HG02798 (cell line): Measurements from ENCODE around the gene VPS35L.

Experiments
- ATAC-seq: cut with Tn5 transposase; IDR thresholded peaks from one replicate; pipeline ENCODE4 v1.9.1; 2021; ENCODE audit warnings: mild to moderate bottlenecking; ENCODE audit not compliant: unreplicated experiment, poor library complexity

VPS35L gene, protein sequence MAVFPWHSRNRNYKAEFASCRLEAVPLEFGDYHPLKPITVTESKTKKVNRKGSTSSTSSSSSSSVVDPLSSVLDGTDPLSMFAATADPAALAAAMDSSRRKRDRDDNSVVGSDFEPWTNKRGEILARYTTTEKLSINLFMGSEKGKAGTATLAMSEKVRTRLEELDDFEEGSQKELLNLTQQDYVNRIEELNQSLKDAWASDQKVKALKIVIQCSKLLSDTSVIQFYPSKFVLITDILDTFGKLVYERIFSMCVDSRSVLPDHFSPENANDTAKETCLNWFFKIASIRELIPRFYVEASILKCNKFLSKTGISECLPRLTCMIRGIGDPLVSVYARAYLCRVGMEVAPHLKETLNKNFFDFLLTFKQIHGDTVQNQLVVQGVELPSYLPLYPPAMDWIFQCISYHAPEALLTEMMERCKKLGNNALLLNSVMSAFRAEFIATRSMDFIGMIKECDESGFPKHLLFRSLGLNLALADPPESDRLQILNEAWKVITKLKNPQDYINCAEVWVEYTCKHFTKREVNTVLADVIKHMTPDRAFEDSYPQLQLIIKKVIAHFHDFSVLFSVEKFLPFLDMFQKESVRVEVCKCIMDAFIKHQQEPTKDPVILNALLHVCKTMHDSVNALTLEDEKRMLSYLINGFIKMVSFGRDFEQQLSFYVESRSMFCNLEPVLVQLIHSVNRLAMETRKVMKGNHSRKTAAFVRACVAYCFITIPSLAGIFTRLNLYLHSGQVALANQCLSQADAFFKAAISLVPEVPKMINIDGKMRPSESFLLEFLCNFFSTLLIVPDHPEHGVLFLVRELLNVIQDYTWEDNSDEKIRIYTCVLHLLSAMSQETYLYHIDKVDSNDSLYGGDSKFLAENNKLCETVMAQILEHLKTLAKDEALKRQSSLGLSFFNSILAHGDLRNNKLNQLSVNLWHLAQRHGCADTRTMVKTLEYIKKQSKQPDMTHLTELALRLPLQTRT

DNA sequence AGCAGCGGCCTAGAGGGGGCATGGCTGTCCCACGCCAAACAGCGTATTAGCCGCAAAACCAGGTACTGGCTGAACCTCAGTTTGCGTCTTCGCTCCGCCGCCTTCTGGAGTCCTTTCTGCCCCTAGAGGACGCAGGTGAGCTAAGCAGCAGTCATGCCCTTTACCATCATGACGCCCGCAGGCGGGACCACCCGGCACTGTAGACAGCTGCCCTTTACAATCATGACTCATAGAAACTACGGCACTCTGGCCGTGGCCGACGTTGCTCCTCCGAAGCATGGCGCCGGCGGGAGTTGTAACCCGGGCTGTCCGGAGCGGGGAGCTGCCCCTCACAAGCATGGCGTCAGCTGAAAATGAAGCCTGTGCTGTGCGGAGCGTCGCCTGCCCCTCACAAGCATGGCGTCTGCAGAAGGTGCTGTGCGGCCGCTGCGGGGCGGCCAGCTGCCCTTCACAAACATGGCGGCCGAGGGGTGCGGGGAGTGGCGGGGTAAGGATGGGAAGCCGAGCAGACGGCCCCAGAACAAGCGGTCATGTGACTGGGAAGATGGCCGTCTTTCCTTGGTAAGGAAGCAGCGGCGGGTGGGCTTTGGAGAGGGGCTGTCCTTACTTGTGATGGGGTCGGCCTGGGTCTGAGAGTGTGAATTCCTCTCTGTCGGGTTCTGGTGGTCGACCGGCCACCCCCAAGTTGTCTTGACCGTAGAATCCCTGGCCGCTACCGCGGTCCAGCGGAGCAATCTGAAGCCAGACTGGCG is at the start of gene VPS35L:
VPS35L (plus strand) TSS at position 518 of the 752 bp plus-strand sequence; CDS start at position 545, 27 bp downstream.
- peak; percentile 98 for ATAC-seq

DNA sequence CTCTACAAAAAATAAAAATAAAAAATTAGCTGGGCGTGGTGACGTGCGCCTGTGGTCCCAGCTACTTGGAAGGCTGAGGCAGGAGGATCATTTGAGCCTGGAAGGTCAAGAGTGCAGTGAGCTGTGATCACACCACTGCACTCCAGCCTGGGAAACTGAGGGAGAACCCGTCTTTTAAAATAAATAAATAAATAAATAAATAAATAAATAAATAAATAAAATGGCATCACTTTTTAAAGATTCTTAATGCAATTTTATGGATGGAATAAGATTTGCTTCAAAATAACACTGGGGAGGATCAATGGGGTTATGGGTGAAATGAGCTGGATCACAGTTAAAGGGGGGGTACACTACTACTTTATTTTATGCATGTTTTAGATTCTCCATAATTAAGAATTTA is 48.5 kb upstream of the VPS35L start:
- no peak for ATAC-seq

DNA sequence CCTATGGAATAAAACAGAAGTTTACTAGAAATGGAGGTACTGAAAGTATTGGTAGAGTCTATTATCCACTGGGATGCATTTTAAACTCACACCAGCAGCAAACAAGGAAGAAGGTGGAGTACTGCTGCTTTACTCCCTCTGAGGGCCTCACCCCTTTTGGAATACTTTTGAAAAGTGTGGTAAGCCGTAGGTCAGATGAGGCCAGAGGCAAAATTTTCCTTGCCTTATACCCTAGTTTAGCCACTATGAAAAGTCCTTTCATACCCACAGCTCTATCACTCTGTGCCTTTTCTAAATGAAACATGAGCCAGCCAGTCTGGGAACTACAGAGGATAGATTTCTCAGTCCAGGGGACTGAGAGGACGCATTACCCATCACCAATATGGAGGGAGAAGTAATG is 47.6 kb upstream of the VPS35L start:
- no peak for ATAC-seq

DNA sequence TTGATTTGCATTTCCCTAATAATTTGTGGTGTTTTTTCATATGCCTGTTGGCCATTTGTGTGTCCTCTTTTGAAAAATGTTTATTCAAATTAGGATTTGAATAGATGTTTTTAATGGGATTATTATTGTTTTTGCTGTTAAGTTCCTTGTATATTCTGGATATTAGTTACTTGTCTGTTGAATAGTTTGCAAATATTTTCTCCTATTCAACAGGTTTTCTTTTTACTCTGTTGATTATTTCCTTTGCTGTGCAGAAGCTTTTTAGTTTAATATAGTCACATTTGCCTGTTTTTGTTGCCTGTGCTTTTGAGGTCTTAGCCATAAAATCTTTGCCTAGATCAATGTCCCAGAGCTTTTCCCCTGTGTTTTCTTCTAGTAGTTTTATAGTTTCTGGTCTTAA is 43.2 kb upstream of the VPS35L start:
- ATAC-seq = no peak

DNA sequence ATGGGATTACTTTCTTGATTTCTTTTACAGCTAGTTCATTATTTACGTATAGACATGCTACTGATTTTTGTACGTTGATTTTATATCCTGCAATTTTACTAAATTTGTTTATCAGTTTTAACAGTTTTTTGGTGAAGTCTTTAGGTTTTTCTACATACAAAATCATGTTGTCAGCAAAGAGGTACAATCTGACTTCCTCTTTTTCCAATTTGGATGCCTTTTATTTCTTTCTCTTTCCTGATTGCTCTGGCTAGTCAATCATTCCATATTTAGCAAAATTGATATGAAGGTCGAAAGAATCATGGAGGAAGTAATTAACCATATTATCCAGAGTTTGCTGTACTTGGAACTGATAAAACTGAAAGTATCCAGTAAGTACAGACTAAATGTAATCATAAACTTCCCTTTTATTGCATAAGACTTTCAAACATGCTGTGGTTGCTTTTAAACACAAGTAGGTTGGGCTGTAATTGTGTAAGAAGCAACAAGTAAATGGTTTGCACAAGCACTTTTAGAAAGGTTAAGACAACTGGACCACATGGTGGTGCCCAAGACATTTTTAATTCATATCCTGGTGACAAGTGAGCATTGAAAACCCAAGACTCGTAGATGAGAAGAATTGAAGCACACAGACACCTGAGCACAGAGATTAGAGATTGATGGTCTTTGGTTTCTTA is 42.0 kb upstream of the VPS35L start:
- no peak for ATAC-seq

DNA sequence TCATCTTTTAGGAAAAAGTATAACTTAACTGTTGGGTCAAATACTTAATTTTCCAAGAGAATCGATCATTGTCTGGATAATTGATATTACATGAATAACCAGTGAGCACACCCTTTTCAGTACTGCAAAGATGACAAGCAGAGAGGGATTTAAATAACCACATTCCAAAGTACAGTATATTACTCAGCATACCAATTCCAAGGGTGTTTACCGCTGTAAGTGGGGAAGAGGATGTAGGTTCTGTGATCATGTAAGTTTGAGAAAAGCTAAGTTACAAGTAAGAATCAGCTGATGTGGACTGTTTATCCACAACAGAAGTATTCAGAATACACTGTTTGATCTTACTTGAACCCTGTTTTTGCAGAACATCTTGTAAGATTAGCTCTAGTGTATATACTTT is 39.7 kb upstream of the VPS35L start:
- no peak for ATAC-seq

DNA sequence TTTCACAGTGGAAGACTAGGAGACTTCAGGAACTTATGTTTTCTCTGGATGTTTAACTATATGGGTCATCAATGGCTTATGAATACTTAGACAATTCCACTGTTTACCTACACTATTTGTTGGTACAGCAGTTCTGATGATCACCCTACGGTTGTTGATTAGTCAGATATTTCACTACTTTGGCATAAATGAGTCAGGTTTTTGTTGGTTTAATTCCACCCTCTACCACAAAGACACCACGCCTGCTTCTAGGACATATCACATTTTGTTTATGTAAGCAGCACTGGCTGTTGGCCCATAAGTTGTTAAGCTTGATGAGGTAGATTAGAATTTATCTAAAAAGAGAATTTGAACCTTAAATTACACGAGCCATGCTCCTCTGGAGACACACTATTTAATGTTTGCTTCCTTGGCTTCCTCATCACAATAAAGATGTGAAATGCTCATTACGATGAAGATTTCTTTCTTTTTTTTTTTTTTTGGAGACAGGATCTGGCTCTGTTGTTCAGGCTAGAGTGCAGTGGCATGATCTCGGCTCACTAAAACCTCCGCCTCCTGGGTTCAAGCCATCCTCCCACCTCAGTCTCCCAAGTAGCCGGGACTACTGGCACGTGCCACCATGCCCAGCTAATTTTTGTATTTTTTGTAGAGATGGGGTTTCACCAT is 37.9 kb upstream of the VPS35L start:
- no peak for ATAC-seq

DNA sequence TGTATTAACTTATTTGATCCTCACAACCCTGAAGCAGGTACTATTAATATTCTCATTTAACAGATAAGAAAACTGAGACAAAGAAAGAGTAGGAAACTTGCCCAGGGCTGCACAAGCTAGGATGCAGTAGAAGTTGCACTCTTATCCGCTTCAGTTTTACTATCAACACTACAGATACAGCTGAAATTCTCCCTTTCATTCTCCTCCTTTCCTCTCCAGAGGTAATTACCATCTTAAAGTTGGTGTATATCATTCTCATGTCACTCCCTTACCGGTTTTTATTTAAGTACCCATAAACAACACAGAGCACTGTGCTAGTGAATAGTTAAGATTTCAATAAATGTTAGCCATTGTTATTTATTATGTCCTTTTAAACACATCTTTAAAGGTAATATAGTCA is 37.1 kb upstream of the VPS35L start:
- ATAC-seq = no peak

DNA sequence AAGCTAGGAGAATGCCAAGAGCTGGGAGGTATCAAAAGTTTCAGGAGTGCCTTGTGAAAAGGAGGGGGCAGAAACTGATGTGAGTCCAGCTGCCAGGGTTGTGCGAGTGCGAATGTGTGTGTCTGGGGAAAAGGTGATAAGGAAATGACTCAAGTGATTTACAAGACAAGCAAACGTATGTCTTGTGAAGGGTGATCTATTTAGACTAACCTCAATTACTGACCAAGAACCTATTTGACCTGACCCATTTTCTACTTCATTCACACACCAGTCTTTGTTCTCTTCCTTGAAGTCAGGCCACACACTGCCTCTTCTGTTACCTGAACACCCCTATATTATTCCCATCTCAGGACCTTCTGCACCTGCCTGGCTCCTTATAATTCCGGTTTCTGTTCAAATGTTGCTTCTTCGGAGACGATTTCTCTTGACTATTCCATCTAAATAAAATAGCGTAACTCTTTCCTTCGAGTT is 34.6 kb upstream of the VPS35L start:
- ATAC-seq = no peak

DNA sequence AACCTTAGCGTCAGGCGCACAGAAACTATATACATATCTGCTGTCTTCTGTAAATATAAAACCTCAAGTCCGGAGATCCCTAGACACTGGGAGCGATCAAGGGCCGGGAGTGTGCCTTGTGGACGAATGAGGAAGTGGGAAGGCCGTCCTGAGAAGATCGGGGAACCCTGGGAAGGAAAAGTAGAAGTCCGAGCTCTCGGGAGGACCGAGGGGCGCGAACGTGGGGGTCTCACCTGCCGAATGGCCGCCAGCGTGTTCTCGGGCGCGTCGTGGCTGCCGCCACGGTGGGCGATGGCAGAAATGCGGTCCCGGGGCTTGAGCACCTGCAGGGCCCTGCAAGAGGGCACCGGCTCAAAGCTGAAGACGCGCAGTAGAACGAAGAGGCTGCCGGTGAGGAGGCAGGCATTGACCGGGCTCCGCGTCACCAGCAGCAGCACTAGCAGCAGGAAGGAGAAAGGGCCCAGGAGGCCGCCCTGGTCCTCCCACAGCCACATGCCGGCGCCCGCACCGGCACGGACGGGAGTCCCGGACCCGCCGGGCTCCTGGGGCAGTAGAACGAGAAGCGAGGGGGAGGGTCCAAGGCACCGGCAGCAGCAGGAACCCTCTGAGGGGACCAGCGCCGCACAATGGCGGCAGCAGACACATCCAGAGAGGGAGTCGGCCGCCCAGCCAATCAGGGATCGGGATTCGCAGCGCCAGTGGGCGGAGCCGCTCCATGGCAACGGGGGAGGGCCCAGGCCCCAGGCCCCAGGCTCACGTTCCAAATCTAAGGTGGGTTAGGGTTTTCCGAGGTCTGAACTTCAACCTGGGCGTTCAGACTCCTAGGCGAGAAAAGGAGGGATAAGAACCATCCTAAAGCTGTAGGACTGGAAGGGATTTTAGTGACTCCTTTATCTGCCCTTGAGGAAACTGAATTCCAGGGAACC is 33.8 kb upstream of the VPS35L start, which contains the start of gene GDE1:
GDE1 (minus strand) TSS at position 628 of the 926 bp plus-strand sequence; CDS start at position 494, 134 bp downstream.
- ATAC-seq = peak; percentile 83

DNA sequence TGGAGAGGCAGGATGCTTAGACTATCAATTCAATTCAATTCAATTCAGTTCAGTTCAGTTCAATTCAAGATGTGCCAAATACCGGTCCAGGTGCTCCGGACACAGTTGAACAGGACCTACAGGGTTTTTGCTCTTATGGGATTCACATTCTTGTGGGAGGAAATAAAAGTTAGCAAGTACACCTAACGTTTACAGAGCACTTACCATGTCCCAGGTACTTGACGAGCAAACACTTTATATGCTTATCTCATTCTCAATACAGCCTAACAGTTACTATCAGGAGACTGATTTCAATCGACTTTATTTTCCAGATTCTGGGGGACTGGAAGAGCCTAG is 33.1 kb upstream of the VPS35L start:
- ATAC-seq = no peak

DNA sequence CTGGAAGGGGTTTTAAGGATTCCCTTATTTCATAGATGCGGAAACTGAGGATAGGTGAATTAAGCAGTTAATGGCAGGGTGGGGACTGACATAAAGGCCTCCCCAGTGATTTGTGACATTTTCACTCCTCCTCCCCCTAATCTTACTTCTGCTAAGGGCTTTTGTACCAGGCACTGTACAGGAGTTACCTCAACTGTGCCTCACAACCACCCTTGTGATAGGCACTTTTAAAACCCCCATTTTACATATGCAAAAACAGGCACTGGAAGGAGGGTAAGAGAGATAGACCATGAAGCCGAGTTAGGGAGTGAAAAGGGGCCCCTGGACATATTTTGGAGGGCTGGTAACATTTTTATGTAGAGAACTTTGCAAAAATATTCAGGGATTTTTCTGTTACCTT is 32.7 kb upstream of the VPS35L start:
- ATAC-seq = no peak

DNA sequence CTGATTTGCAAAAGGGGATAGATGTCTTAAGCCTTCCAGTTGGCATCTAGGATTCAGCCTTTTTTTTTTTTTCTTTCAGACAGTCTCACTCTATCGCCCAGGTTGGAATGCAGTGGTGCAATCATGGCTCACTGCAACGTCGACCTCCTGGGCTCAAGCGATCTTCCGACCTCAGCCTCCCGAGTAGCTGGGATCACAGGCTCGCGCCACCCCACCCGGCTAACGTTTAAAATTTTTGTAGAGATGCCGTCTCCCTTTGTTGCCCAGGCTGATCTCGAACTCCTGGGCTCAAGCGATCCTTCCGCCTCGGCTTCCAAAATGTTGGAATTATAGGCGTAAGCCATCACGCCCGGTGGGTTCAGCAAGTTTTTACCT is 32.3 kb upstream of the VPS35L start:
- no peak for ATAC-seq

DNA sequence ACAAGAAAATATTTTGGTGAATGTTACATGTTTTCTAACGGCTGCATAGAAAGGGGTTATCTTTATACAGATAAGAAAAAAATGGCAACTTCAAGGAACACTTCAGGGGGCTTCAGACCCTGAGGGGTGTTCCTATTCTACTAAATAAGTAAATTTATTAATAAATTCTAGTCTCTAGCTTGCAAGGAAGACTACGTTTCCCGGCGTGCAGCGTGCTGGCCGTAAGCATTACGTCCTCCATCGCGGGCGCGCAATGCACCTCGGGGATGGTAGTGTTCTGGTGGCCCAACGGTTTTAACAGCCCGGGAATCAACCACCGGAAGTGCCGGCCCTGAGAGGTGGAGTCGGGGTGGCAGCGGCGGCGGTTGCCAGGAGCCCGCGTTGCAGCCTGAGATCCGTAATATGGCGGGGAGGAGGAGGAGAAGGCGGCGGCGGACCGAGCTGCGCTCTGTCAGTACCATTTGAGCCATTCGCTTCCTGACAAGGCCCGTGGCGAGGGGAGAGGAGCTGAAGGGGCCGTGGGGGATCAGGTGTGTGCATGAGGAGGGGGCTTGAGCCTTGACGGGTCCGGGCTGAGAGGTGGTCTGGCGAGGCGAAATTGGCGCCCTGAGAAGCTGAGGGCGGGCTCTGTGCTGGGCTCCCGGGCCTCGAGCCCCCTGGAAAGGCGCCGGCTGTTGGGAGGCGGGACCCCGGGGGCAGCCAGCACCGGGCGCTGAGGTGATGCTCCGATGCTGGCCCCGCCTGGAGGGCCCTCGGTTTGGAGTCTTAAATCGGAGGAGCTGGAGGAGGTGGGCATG is 31.7 kb upstream of the VPS35L start, which contains the start of gene CCP110:
CCP110 (plus strand) TSS at position 384 of the 797 bp plus-strand sequence. CDS start 3,940 bp downstream, outside the sequence.
- peak; percentile 73 for ATAC-seq

DNA sequence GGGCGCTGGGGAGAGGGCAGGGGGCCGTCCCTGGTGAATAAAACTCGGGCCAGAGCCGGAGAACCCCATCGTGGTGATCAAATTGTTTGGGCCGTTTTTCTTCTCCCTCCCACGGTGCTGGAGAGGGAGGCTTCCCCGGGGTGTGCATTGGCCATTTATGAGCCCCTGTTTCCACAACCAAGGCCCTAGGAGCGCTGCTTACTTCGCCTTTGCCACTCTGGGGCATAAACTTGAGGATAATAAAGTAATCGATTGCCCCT is 31.2 kb upstream of the VPS35L start:
- ATAC-seq = no peak

DNA sequence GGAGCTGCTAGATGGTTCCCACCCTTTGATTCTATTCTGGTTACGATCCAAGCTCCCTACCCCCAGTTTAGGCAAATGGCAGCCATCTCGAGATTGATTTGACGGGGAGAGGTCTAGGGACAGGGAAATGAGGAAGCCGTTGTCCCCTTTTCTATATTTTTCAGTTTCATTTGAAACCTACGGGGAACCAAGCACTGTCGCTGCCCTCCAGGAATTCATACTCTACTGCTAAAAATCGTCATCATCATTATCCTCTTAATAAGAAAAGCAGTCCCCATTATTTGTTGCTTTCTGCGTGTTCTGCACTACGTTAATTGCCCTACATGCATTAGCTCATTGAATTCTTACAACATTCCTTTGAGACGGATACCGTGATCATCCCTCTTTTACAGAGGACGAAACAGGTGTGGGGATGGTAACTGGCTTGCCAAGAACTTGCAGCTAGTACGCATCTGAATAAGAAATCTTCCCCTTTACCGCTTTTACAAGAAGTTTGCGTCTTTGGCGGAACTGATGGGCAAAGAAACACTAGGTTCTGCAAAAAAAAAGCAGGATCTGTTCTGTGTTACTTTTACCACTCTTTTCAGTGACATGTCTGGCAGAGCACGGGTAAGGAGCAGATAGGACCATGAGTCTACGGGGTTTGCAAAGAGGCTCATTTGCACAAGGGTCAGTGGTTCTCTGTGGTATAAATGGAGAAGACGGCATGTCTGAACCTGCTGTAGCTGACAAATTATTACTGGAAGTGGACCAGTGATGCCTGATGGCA is 30.7 kb upstream of the VPS35L start:
- no peak for ATAC-seq

DNA sequence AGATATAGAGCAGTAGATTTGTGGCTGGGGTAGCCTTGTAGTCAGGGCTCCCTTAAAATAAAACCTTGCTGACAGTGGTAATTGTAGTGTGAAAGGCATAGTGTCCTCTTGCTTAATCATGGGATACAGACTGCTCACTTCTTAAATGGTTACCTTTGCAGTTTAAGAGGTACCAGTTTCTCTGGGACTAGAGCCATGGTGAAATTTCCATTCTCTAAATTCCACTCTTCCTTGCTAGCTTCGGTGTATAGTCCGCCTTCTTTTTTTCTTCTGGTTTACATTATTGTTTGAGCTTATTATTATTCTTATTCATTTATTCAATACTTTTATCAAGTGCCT is 30.1 kb upstream of the VPS35L start:
- no peak for ATAC-seq
